AG09319 (cell line): ENCODE measurements around the gene LRRC36.
A peak's percentile ranks its signal among the peaks of the same experiment; 100 is the strongest.

ENCODE experiments used
- DNase-seq: peaks from one replicate; pipeline ENCODE4 v3.0.0-alpha.2; 2010; ENCODE audit warnings: low read depth; ENCODE audit errors: extremely low read depth
- TF ChIP-seq, protein P1 (sequence below): IDR thresholded peaks from 2 replicates; pipeline ENCODE4 v1.5.1; 2011; ENCODE audit warnings: low read depth, mild to moderate bottlenecking, inconsistent platforms, low read length, moderate library complexity

LRRC36 gene, protein sequence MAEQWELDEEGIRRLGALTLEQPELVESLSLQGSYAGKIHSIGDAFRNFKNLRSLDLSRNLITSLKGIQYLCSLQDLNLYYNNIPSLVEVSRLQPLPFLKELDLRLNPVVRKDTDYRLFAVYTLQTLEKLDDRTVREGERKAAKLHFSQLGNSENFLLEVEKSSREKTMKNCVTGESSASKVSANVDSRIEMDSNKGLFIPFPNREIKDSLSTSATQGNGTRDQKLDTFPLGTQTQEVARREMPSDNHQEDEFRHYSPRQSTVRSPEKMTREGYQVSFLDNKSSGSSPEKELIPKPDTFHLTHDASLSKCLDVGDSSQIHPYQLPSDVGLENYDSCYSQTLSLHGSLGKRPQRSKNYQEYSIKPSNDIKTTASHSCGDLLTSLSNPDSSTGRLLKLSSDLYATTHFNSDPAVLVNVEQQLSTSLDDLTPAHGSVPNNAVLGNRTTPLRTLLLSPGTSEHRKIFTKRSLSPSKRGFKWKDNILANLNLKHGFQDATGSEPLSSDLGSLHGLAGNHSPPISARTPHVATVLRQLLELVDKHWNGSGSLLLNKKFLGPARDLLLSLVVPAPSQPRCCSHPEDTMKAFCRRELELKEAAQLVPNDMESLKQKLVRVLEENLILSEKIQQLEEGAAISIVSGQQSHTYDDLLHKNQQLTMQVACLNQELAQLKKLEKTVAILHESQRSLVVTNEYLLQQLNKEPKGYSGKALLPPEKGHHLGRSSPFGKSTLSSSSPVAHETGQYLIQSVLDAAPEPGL

DNA sequence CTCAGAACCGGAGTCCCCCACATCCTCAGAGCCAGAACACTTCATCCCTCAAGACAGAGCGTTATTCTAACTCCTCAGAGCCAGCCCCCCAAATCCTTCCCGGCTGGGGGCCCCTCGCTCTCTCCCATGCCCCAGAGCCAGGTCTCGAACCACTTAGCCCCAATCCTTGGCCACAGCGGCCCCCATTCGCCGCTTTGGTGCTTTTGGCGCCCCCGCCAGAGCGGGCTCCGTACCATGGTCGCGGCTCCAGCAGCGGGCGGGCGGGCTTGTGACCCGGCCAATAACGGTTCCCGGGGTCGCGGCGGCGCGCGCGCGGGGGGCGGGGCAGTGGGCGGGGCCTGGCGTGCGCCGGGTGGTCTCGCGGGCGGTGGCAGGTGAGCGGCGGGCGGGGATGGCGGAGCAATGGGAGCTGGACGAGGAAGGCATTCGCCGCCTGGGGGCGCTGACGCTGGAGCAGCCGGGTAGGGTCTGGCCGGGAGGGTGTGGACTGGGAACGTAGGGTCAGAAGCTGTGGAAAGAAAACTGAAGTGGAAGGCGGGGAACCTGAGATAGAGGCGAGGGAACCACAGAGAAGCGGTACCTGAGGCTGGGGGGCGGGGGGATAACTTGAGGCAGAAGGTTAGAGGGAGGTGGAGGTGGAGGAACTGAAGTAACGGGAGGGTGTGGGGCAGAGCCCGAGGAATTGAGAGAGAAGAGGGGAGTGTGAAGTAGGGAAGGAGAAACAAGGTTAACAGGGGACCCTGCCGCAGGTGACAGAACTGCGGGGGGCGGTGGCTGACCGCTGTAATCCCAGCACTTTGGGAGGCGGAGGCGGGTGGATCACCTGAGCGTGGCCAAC lies at the start of gene LRRC36, which contains the start of gene KCTD19:
LRRC36 (plus strand) TSS at position 344 of the 838 bp plus-strand sequence; CDS start at position 392, 48 bp downstream.
KCTD19 (minus strand) TSS at position 270 of the 838 bp plus-strand sequence; CDS start at position 236, 34 bp downstream.
- DNase-seq: no peak
- TF ChIP-seq, protein P1, sequence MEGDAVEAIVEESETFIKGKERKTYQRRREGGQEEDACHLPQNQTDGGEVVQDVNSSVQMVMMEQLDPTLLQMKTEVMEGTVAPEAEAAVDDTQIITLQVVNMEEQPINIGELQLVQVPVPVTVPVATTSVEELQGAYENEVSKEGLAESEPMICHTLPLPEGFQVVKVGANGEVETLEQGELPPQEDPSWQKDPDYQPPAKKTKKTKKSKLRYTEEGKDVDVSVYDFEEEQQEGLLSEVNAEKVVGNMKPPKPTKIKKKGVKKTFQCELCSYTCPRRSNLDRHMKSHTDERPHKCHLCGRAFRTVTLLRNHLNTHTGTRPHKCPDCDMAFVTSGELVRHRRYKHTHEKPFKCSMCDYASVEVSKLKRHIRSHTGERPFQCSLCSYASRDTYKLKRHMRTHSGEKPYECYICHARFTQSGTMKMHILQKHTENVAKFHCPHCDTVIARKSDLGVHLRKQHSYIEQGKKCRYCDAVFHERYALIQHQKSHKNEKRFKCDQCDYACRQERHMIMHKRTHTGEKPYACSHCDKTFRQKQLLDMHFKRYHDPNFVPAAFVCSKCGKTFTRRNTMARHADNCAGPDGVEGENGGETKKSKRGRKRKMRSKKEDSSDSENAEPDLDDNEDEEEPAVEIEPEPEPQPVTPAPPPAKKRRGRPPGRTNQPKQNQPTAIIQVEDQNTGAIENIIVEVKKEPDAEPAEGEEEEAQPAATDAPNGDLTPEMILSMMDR: peak; percentile 36

DNA sequence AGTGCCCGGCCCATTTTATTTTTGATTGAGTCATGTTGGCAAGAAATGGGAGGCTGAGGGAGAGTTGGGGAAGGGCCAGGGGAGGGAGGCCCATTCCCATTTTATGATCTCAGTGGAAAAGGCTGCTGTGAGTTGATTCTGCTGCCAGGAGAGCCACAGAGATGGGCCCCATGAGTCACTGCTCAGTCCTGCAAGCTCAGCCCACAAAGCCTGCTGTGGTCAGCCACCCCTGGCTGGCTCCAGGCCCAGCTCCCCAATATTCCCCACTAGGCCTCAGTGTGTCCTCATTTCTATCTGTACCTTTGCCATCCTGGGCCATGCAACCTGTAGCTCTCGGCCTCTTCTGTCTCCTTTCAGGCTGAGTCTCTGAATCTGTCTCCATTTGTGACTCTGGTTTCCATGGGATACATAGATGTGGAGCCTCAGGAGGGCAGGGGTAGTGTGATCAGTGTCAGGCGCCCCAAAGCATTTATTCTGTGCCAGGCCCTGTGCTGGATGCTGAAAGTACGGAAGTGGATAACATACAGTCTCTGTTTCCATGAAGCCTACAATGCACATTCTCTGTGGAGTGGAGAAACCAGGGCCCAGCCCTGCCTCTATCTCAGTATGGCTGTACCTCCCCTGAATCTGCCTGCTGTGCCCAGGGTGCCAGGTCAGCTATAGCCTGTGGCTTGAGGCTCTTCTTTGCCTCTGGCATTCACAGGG lies 49.2 kb upstream of the LRRC36 start:
- peak; percentile 96 for DNase-seq
- TF ChIP-seq, protein P1: no peak

DNA sequence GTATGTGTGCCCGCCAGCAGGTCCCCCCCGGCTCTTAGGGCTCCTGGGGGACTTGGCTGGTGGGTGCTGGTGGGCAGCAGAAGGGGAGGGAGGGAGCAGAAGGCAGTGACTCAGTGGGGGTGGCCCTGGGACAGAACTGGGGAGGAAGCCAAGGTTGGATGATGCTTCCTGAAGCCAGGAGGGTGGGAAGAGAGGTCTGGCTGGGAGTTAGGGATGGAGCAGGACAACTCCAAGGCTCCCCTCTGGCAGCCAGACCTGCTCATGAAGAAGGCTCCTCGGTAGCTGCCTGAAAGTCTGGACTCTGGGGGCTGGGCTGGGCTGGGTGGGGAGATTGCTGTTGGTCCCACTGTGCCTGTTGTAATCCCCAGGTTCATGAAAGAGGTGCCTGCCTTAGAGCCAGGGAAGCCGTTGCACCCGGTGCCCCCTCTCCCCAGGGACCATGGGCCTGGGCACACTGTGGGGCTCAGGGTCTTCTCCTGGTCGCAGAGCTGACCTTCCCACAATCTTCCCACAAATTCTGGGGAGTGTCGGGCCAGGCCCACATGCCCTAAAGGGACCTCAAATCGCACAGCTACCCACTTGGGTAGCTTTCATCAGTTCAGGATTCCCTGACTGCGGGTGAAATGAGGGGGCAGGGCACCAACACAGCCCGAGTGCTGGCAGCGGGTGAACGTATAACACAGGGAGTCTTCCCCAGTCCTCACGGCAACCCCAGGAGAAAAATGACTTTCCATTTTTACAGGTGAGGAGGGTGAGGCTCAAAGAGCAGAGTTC lies 48.4 kb upstream of the LRRC36 start:
- TF ChIP-seq, protein P1: no peak
- DNase-seq: peak; percentile 48

DNA sequence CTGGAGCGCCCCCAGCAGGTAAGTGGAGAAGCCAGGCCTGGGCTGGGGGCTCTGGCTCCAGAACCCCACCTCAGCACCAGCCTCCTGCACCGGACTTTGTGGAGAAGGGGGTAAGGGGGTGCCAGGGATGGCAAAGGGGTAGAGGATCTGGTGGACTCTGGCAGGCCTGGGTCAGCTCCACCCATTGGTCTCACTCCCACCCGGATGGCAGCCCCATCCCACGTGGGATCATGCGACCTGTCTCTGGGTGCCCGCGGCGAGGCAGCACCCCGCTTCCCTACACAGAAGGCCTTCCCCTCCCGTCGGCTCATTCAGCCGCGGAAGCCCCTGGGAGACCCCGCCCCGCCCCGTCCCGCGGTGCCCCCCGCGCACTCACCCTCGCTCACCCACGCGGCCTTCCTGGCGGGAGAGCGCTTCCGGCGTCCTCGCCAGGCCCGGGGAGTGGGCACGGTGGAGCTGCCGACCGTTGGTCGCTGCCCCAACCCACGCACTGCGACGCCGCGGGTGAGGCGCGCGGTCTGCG lies 47.8 kb upstream of the LRRC36 start:
- TF ChIP-seq, protein P1: peak; percentile 29
- no peak for DNase-seq

DNA sequence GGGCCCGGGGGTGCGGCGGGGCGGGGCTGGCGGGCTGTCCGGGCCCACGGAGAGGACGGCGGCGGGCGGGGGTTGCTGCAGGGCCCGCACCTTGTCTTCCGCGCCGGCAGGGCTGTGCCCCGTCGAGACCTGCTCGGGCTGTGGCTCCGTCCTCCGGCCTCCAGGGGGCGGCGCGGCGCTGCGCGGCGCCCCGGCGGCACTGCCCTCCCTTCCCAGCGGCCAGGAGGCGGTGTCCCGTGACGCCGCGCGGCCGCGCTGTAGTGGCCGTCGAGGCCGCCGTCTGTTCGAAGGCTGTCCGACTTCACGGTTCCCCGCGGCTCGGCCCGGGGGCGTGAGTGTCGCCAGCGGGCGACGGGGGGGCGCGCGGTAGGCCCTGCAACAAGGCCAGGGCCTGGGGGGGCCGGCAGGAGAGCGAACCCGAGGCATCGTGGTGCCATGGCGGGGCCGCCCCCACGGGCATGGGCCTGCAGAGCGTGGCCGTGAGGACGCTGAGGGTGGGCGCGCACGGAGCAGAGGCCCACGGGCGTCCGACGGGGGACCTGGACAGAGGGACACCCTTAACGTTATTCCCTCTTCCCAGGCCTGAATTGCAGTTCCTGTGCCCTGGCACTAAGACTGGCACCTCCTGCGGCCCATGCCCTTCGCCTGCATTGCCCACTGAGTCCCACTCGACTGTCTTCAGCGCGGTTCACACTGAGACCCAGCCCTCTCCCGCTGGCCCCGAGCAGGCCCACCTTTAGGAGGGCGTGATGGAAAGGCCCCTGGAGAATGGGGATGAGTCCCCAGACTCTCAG lies 47.1 kb upstream of the LRRC36 start, which contains the start of gene PLEKHG4:
PLEKHG4 (plus strand) TSS at position 237 of the 794 bp plus-strand sequence; CDS start at position 750, 513 bp downstream.
- TF ChIP-seq, protein P1: peak; percentile 37
- peak; percentile 40 for DNase-seq
